Endothelial cell of umbilical vein (primary cell): ENCODE measurements around the gene PPP4C. TPM values are rescaled to one million over a fixed set of nuclear protein-coding genes. Genes with fewer than 3 reads are reported as not detected.
"Not testable (repeated sequence)": the region's sequence is repeated elsewhere in the genome, so short reads cannot be mapped to it uniquely, and the experiment has no call there.

Experiments
- BruUV-seq: library from RNA; stranded (reverse); fragments of 400-500 nt; replicated peaks from 2 replicates; lab custom pipeline; 2021; lab: Mats Ljungman, UMichigan
- CTCF ChIA-PET: fragments of 300-600, 350-600 bp; sonication (Branson Sonifier 250); formaldehyde crosslinking; loops from one replicate; lab custom pipeline; 2021; ENCODE audit warnings: antibody characterized with exemption, inconsistent platforms; lab: Charles Lee
- POLR2A ChIA-PET: fragments of 300-600, 350-600 bp; sonication (Branson Sonifier 250); formaldehyde crosslinking; loops from one replicate; lab custom pipeline; 2021; ENCODE audit warnings: antibody characterized with exemption, inconsistent platforms; lab: Charles Lee
- DNase-seq: peaks from one replicate; pipeline ENCODE4 v3.0.0-alpha.2; 2011; ENCODE audit warnings: low read depth, low spot score
- FAIRE-seq: peaks from 2 replicates; lab custom pipeline; 2011; peaks lifted over from hg19 to GRCh38; lab: Jason Lieb, UNC
- H2AFZ ChIP-seq: 2 replicates; pipeline ENCODE4 v1.6.0; 2012; ENCODE audit warnings: low read depth, low read length, control low read depth, inconsistent platforms
- H3K27ac ChIP-seq: 2 replicates; pipeline ENCODE4 v1.5.1; 2011; ENCODE audit warnings: low read depth, mild to moderate bottlenecking, control low read depth, low read length, moderate library complexity; ENCODE audit not compliant: insufficient read depth
- H3K27me3 ChIP-seq, 2 experiments: 2 replicates each; pipeline versions ENCODE4 v1.6.0 to v1.6.1; 2011; ENCODE audit warnings: low read length in 2 of 2, mixed read lengths in 1 of 2; ENCODE audit not compliant: control insufficient read depth in 2 of 2, insufficient read depth in 2 of 2
- H3K36me3 ChIP-seq, 2 experiments: 2 replicates in 1 of 2; 3 replicates in 1 of 2; pipeline ENCODE4 v1.5.1; 2011; ENCODE audit warnings: low read length in 2 of 2, mild to moderate bottlenecking in 1 of 2, moderate library complexity in 1 of 2; ENCODE audit not compliant: control insufficient read depth in 2 of 2, insufficient read depth in 2 of 2; ENCODE audit errors: extremely low read depth in 1 of 2
- H3K4me1 ChIP-seq: 3 replicates; pipeline ENCODE4 v1.5.1; 2011; ENCODE audit warnings: mild to moderate bottlenecking, low read length; ENCODE audit not compliant: control insufficient read depth, insufficient read depth; ENCODE audit errors: extremely low read depth
- H3K4me2 ChIP-seq: 2 replicates; pipeline ENCODE4 v1.6.1; 2011; ENCODE audit warnings: low read length, control low read depth, mixed read lengths; ENCODE audit not compliant: insufficient read depth
- H3K4me3 ChIP-seq, 3 experiments: fragments of 200-600 bp in 1 of 3; sonication (generic), shearing (Covaris generic) in 1 of 3; replicated peaks in 1 of 3; 2 replicates each; pipeline ENCODE4 v1.5.1; 2011 to 2016; ENCODE audit warnings: control low read depth in 3 of 3, low read length in 3 of 3, mild to moderate bottlenecking in 2 of 3, inconsistent platforms in 1 of 3, low read depth in 1 of 3, moderate library complexity in 1 of 3; ENCODE audit not compliant: insufficient read depth in 1 of 3
- H3K79me2 ChIP-seq: 2 replicates; pipeline ENCODE4 v1.6.0; 2012; ENCODE audit warnings: low read length, inconsistent platforms; ENCODE audit not compliant: control insufficient read depth, insufficient read depth
- H3K9ac ChIP-seq: replicated peaks from 2 replicates; pipeline ENCODE3; 2011; ENCODE audit warnings: low read length, control low read depth; ENCODE audit not compliant: insufficient read depth; ENCODE audit errors: extremely low read depth
- H3K9me1 ChIP-seq: replicated peaks from 3 replicates; pipeline ENCODE4 v1.6.0; 2011; ENCODE audit warnings: mild to moderate bottlenecking, low read length; ENCODE audit not compliant: control insufficient read depth, insufficient read depth; ENCODE audit errors: extremely low read depth
- H3K9me3 ChIP-seq: replicated peaks from 2 replicates; pipeline ENCODE4 v1.5.1; 2012; ENCODE audit warnings: low read length, inconsistent platforms; ENCODE audit not compliant: control insufficient read depth, insufficient read depth
- H4K20me1 ChIP-seq: replicated peaks from 2 replicates; pipeline ENCODE3; 2011; ENCODE audit warnings: mild to moderate bottlenecking, low read length; ENCODE audit not compliant: control insufficient read depth, insufficient read depth; ENCODE audit errors: extremely low read depth
- EZH2 ChIP-seq: IDR thresholded peaks from 2 replicates; pipeline ENCODE4 v1.6.1; 2012; ENCODE audit warnings: borderline replicate concordance, low read depth, mild to moderate bottlenecking, moderate library complexity, low read length, inconsistent platforms; ENCODE audit not compliant: severe bottlenecking
- FOS ChIP-seq: IDR thresholded peaks from 2 replicates; pipeline ENCODE4 v1.6.1; 2011; ENCODE audit warnings: mild to moderate bottlenecking, low read length, moderate library complexity, borderline replicate concordance; ENCODE audit not compliant: insufficient read depth
- GATA2 ChIP-seq: IDR thresholded peaks from 2 replicates; pipeline ENCODE4 v1.7.0; 2011; ENCODE audit warnings: low read depth, mild to moderate bottlenecking, moderate library complexity, mixed read lengths, low read length; ENCODE audit not compliant: insufficient read length, insufficient read depth
- JUN ChIP-seq: IDR thresholded peaks from 2 replicates; pipeline ENCODE4 v1.6.1; 2011; ENCODE audit warnings: borderline replicate concordance, low read depth; ENCODE audit not compliant: insufficient read length, insufficient read depth
- MYC ChIP-seq: IDR thresholded peaks from one replicate; pipeline ENCODE4 v1.6.1; 2011; ENCODE audit warnings: mild to moderate bottlenecking, low read depth, low read length
- POLR2A ChIP-seq: IDR thresholded peaks from 2 replicates; pipeline ENCODE4 v1.6.1; 2012; ENCODE audit warnings: low read depth, mild to moderate bottlenecking, control low read depth, low read length
- POLR2AphosphoS5 ChIP-seq: IDR thresholded peaks from 2 replicates; pipeline ENCODE4 v1.6.1; 2012; ENCODE audit warnings: low read depth, mild to moderate bottlenecking, control low read depth, low read length, moderate library complexity; ENCODE audit not compliant: insufficient read depth
- dilution Hi-C: fragments of 300-500 bp; cut with MboI; formaldehyde crosslinking; loops from one replicate; pipeline ENCODE4 v1.15.0; 2019; ENCODE audit warnings: low sequenced_read_pairs; ENCODE audit not compliant: extremely low pct_ligation_motif_present
- intact Hi-C: fragments of 100-400 bp; cut with micrococcal nuclease; formaldehyde crosslinking; loops from one replicate; pipeline ENCODE4 v1.10.0; 2022
- polyA plus RNA-seq, 4 experiments: library from polyadenylated mRNA; depleted of rRNA in 3 of 4; stranded (reverse) in 3 of 4; unstranded in 1 of 4; fragments of >200 nt; gene quantifications; 2 replicates each; pipeline versions ENCODE4 v1.2.1 to v1.2.3, GENCODE V29; 2011 to 2012; ENCODE audit warnings: missing spikeins in 1 of 4
- total RNA-seq: library from RNA; stranded (reverse); gene quantifications from 2 replicates; pipeline ENCODE4 v1.2.3, GENCODE V29; 2021
- TF ChIP-seq, protein P1 (sequence below): IDR thresholded peaks from 2 replicates; pipeline ENCODE4 v1.6.1; 2011; ENCODE audit not compliant: insufficient read depth, insufficient read length
- TF ChIP-seq, protein P2 (sequence below), 2 donors: IDR thresholded peaks; 1 replicate in 1 of 2; 2 replicates in 1 of 2; pipeline ENCODE4 v1.5.1; 2011; ENCODE audit warnings: low read length in 2 of 2, mild to moderate bottlenecking in 2 of 2, moderate library complexity in 2 of 2, control low read depth in 1 of 2, inconsistent platforms in 1 of 2, low read depth in 1 of 2; ENCODE audit not compliant: insufficient read depth in 1 of 2; ENCODE audit errors: extremely low read depth in 1 of 2

The PPP4C gene
- total and polyA plus RNA-seq, 2 donors (not counting 3 experiments of a cell fraction or from before 2014, with no cell fraction given) = 167 to 327 TPM

DNA sequence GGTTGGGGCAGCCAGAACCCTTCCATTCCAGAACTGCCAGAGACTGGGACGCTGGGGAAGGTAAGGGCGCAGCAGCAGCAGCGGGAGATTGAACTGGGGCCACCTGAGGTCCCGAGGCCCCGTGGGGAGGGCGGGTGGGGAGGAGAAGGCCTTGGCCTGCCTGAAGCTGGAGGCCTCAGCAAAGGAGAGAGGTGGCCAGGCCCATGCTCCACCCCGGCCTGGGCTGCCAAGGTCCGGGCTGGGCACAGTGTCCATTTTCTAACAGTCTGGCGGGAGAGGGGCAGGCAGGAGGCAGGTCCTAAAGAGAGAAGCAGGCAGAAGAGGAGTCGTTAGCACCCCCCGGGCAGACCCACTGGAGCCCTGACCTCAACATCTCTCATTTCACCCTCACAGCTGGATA is 38.6 kb downstream of the PPP4C start:
- dilution Hi-C loops (no loop called here), intact Hi-C loops (no loop called here)
- DNase-seq (no peak), FAIRE-seq (no peak)
- no peak overlapping the region for H3K27ac ChIP-seq
- POLR2A ChIA-PET = interaction anchor here (0.6 kb wide), 1 partner anchor 291 kb away, joined by 4 read pairs; no protein-coding TSS in a partner anchor
- H3K79me2 ChIP-seq = no peaks in the 10 kb centered on the region
- no peak for TF ChIP-seq JUN
- TF ChIP-seq GATA2 = no peak
- TF ChIP-seq EZH2 = no peak
- no peak for TF ChIP-seq POLR2AphosphoS5
- no peak for TF ChIP-seq POLR2A
- TF ChIP-seq, protein P1, sequence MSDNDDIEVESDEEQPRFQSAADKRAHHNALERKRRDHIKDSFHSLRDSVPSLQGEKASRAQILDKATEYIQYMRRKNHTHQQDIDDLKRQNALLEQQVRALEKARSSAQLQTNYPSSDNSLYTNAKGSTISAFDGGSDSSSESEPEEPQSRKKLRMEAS = no peak
- TF ChIP-seq, protein P2, sequence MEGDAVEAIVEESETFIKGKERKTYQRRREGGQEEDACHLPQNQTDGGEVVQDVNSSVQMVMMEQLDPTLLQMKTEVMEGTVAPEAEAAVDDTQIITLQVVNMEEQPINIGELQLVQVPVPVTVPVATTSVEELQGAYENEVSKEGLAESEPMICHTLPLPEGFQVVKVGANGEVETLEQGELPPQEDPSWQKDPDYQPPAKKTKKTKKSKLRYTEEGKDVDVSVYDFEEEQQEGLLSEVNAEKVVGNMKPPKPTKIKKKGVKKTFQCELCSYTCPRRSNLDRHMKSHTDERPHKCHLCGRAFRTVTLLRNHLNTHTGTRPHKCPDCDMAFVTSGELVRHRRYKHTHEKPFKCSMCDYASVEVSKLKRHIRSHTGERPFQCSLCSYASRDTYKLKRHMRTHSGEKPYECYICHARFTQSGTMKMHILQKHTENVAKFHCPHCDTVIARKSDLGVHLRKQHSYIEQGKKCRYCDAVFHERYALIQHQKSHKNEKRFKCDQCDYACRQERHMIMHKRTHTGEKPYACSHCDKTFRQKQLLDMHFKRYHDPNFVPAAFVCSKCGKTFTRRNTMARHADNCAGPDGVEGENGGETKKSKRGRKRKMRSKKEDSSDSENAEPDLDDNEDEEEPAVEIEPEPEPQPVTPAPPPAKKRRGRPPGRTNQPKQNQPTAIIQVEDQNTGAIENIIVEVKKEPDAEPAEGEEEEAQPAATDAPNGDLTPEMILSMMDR (IDR thresholded peaks at IDR 0.05; ENCODE audit: extremely low read depth in 1 of 2, insufficient read depth in 1 of 2, low read depth in 1 of 2, low read length in 2 of 2) = no peak
- no peak for TF ChIP-seq MYC
- no peak for TF ChIP-seq FOS
- no peaks in the 10 kb centered on the region for H3K9me3 ChIP-seq
- H3K4me3 ChIP-seq = no peak overlapping the region
- no peaks in the 10 kb centered on the region for H3K9me1 ChIP-seq
- no peaks in the 10 kb centered on the region for H3K27me3 ChIP-seq
- no peak overlapping the region for H3K9ac ChIP-seq
- H3K36me3 ChIP-seq = peaks cover 16 to 52% of the 10 kb centered on the region in 2 experiments
- no peaks in the 10 kb centered on the region for H3K4me1 ChIP-seq
- no peaks in the 10 kb centered on the region for H4K20me1 ChIP-seq
- BruUV-seq = no TSS peak
- CTCF ChIA-PET = interaction anchor here (1.1 to 2.5 kb wide), 3 partner anchors 22 to 295 kb away, joined by 3 to 9 read pairs (median 5); no protein-coding TSS in a partner anchor
- H2AFZ ChIP-seq = no peak overlapping the region
- H3K4me2 ChIP-seq = no peak overlapping the region

DNA sequence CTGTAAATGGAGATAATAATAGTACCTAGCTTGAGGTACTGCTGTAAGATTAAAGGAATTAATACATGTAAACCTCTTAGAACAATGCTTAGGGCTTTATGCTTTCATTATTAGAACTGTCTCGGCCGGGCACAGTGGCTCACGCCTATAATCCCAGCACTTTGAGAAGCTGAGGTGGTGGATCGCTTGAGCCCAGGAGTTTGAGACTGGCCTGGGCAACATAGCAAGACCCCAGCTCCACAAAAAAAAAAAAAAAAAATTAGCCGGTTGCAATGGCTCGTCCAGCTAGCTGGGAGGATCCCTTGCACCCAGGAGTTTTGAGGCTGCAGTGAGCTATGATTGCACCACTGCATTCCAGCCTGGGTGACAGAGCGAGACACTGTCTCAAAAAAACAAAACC is 39.0 kb downstream of the PPP4C start:
- H3K9ac ChIP-seq, BruUV-seq, H3K4me3 ChIP-seq, dilution Hi-C loops, H3K27me3 ChIP-seq, H3K4me2 ChIP-seq, FAIRE-seq, H2AFZ ChIP-seq, H3K4me1 ChIP-seq, intact Hi-C loops, H3K27ac ChIP-seq, POLR2A ChIA-PET, DNase-seq, H4K20me1 ChIP-seq, H3K9me3 ChIP-seq, H3K9me1 ChIP-seq, H3K79me2 ChIP-seq: not testable (repeated sequence)
- CTCF ChIA-PET = interaction anchor here (1.5 to 2.5 kb wide), 2 partner anchors 22 to 295 kb away, joined by 5 to 9 read pairs; no protein-coding TSS in a partner anchor
- peaks cover 20 to 50% of the 10 kb centered on the region in 2 experiments for H3K36me3 ChIP-seq
